Endometrial microvascular endothelial cells (primary cell): ENCODE results near the gene PPP2R2D. TPM values are rescaled to one million over a fixed set of nuclear protein-coding genes. Genes with fewer than 3 reads are reported as not detected.
"Not testable (repeated sequence)": the region's sequence is repeated elsewhere in the genome, so short reads cannot be mapped to it uniquely, and the experiment has no call there.

Source experiments
- in situ Hi-C: cut with HindIII; loops from 2 replicates; pipeline ENCODE4 v1.10.0; 2017; ENCODE audit warnings: low sequenced_read_pairs, low pct_unique_long_range_greater_than_20kb; ENCODE audit errors: inconsistent ontology term
- total RNA-seq: library from RNA; depleted of rRNA; stranded (reverse); fragments of >200 nt; gene quantifications from one replicate; pipeline ENCODE4 v1.2.3, GENCODE V29; 2015; ENCODE audit errors: inconsistent ontology term

PPP2R2D gene
- total RNA-seq, 1 donor from 2014 or later = 36.6 TPM

- in situ Hi-C loops = not testable (repeated sequence)
Observed at GRCh38 chr10:131883621-131884393, 17.0 kb upstream of the PPP2R2D start.

GRCh38 chr10:131885391-131886165 lies 15.2 kb upstream of the PPP2R2D start:
- in situ Hi-C loops = no loop called here

- in situ Hi-C loops = no loop called here
Observed at GRCh38 chr10:131886237-131886636, 14.6 kb upstream of the PPP2R2D start.

- in situ Hi-C loops = no loop called here
Observed at GRCh38 chr10:131888186-131888604, 12.6 kb upstream of the PPP2R2D start.

GRCh38 chr10:131889755-131890154 lies 11.1 kb upstream of the PPP2R2D start:
- in situ Hi-C loops = no loop called here

GRCh38 chr10:131890276-131891195 lies 10.3 kb upstream of the PPP2R2D start:
- in situ Hi-C loops = no loop called here

GRCh38 chr10:131891196-131891928 lies 9.4 kb upstream of the PPP2R2D start:
- in situ Hi-C loops = no loop called here

- in situ Hi-C loops = no loop called here
Observed at GRCh38 chr10:131891929-131892805, 8.6 kb upstream of the PPP2R2D start.

GRCh38 chr10:131892806-131893675 lies 7.8 kb upstream of the PPP2R2D start:
- in situ Hi-C loops = no loop called here

- in situ Hi-C loops = no loop called here
Observed at GRCh38 chr10:131895116-131895515, 5.7 kb upstream of the PPP2R2D start.

- in situ Hi-C loops = no loop called here
Observed at GRCh38 chr10:131896403-131896802, 4.4 kb upstream of the PPP2R2D start.

- in situ Hi-C loops = no loop called here
Observed at GRCh38 chr10:131897297-131897899, 3.4 kb upstream of the PPP2R2D start.

GRCh38 chr10:131898061-131898460 lies 2.7 kb upstream of the PPP2R2D start:
- in situ Hi-C loops = no loop called here

GRCh38 chr10:131898713-131899112 lies 2.1 kb upstream of the PPP2R2D start:
- in situ Hi-C loops = no loop called here

GRCh38 chr10:131899116-131899690 lies 1.6 kb upstream of the PPP2R2D start:
- in situ Hi-C loops = no loop called here

GRCh38 chr10:131899695-131900349 lies 986 bp upstream of the PPP2R2D start:
- in situ Hi-C loops = no loop called here
